NT2/D1 (cell line): ENCODE results near the gene CEACAM21.

Experiments
- YY1 ChIP-seq: IDR thresholded peaks from 2 replicates; pipeline ENCODE4 v1.6.1; 2011; ENCODE audit not compliant: insufficient read length, insufficient read depth
- ZNF274 ChIP-seq: IDR thresholded peaks from 2 replicates; pipeline ENCODE4 v1.6.1; 2011; ENCODE audit warnings: mild to moderate bottlenecking, low read depth, low read length

GRCh38 chr19:41541990-41542584 is 33.9 kb upstream of the CEACAM21 start:
- no peak for TF ChIP-seq ZNF274
- TF ChIP-seq YY1: no peak
